Sigmoid colon (tissue), 7 donors: ENCODE measurements around the gene SCML2. TPM values are rescaled to one million over a fixed set of nuclear protein-coding genes. Genes with fewer than 3 reads are reported as not detected.

Source experiments
- DNase-seq: peaks from one replicate; pipeline ENCODE4 v3.0.0-alpha.2; 2019
- H3K27ac ChIP-seq, 4 donors: fragments of 200-600 bp; sonication (generic); one replicate each; pipeline ENCODE4 v1.5.1; 2016 to 2019; ENCODE audit warnings: mild to moderate bottlenecking in 1 of 4
- H3K27me3 ChIP-seq, 3 donors: fragments of 200-600 bp; sonication (generic); one replicate each; pipeline ENCODE4 v1.5.1; 2019; ENCODE audit warnings: mild to moderate bottlenecking in 1 of 3
- H3K36me3 ChIP-seq, 4 donors: fragments of 200-600 bp; sonication (generic); one replicate each; pipeline ENCODE4 v1.5.1; 2016 to 2019
- H3K4me1 ChIP-seq, 4 donors: fragments of 200-600 bp; sonication (generic); one replicate each; pipeline ENCODE4 v1.5.1; 2017 to 2019
- H3K4me3 ChIP-seq, 4 donors: fragments of 200-600 bp; sonication (generic); one replicate each; pipeline ENCODE4 v1.5.1; 2017 to 2019; ENCODE audit warnings: mild to moderate bottlenecking in 2 of 4, moderate library complexity in 1 of 4
- H3K9me3 ChIP-seq, 4 donors: fragments of 200-600 bp in 3 of 4; sonication (generic) in 3 of 4; one replicate each; pipeline versions ENCODE4 v1.5.1 to v1.6.1; 2013 to 2019
- EP300 ChIP-seq, 4 donors: sonication (generic); formaldehyde crosslinking; IDR thresholded peaks; one replicate each; pipeline ENCODE4 v1.6.1; 2017; ENCODE audit warnings: antibody characterized with exemption in 4 of 4
- POLR2A ChIP-seq, 2 donors: fragments of 450-650 bp; IDR thresholded peaks; one replicate each; pipeline ENCODE4 v1.6.1; 2016; ENCODE audit warnings: antibody characterized with exemption in 2 of 2, mild to moderate bottlenecking in 2 of 2, moderate library complexity in 2 of 2
- POLR2AphosphoS5 ChIP-seq, 4 donors: sonication (generic); formaldehyde crosslinking; IDR thresholded peaks; one replicate each; pipeline ENCODE4 v1.6.1; 2017; ENCODE audit warnings: antibody characterized with exemption in 4 of 4
- WGBS, 2 donors: extraction: QIAGEN DNeasy Blood & Tissue Kit; methylation state at CpG; one replicate each; pipeline ENCODE4 v1.1.7; 2013; 5-methylcytosine and 5-hydroxymethylcytosine counted together
- intact Hi-C: fragments of 100-400 bp; cut with DNase I; formaldehyde crosslinking; loops from one replicate; pipeline ENCODE4 v1.15.1; 2023
- polyA plus RNA-seq, 3 donors: library from polyadenylated mRNA; stranded (reverse); fragments of 200-250 nt; gene quantifications; one replicate each; pipeline ENCODE4 v1.2.3, GENCODE V29; 2013
- total RNA-seq, 4 donors: library from RNA; depleted of rRNA; stranded (reverse); fragments of >200 nt; gene quantifications; one replicate each; pipeline ENCODE4 v1.1.0, GENCODE V29; 2016
- TF ChIP-seq, protein P1 (sequence below), 4 experiments: fragments of 450-650 bp in 3 of 4; fragments of 200-600 bp in 1 of 4; IDR thresholded peaks; one replicate each; pipeline ENCODE4 v1.5.1; 2016 to 2019; ENCODE audit warnings: antibody characterized with exemption in 4 of 4, mild to moderate bottlenecking in 3 of 4, moderate library complexity in 2 of 4
- donor health status: healthy with polysubstance abuse.
- donor health status: Bipolar disorder and iron deficiency.
- donor health status: healthy.

SCML2 gene
- total and polyA plus RNA-seq, 7 donors: 0.60 to 5.6 (median 1.9) TPM

DNA sequence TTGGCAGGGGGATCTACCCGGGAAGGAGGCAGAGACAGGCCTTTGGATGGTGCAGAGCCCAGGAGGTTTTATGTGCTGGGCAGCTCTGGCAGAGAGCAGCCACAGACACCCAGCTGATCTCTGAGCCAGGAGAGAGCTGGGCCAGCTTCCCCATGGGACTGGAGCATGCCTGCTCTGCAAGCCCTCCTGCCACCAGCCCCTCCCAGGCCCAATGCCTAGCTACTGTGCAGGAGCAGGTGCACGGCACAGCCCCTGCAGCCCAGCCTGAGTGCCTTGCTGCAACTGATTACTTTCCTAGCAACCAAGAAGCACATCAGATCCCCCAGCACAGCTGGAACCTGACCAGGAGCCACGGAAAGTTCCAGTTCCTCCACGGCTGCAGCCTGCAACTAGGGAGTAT lies 76.0 kb downstream of the SCML2 start:
- Histone ChIP-seq H3K27ac (no peak overlapping the region), H3K4me1 (no peaks in the 10 kb centered on the region), H3K4me3 (no peak overlapping the region), H3K36me3 (no peaks in the 10 kb centered on the region), H3K9me3 (no peaks in the 10 kb centered on the region), H3K27me3 (no peaks in the 10 kb centered on the region)
- TF ChIP-seq EP300 (IDR thresholded peaks at IDR 0.05) (no peak), POLR2AphosphoS5 (IDR thresholded peaks at IDR 0.05) (no peak), POLR2A (IDR thresholded peaks at IDR 0.05) (no peak)
- TF ChIP-seq, protein P1, sequence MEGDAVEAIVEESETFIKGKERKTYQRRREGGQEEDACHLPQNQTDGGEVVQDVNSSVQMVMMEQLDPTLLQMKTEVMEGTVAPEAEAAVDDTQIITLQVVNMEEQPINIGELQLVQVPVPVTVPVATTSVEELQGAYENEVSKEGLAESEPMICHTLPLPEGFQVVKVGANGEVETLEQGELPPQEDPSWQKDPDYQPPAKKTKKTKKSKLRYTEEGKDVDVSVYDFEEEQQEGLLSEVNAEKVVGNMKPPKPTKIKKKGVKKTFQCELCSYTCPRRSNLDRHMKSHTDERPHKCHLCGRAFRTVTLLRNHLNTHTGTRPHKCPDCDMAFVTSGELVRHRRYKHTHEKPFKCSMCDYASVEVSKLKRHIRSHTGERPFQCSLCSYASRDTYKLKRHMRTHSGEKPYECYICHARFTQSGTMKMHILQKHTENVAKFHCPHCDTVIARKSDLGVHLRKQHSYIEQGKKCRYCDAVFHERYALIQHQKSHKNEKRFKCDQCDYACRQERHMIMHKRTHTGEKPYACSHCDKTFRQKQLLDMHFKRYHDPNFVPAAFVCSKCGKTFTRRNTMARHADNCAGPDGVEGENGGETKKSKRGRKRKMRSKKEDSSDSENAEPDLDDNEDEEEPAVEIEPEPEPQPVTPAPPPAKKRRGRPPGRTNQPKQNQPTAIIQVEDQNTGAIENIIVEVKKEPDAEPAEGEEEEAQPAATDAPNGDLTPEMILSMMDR (IDR thresholded peaks at IDR 0.05): no peak
- no peak for DNase-seq
- whole genome bisulfite sequencing, 2 donors: 92 to 93% methylated on average over 4 of the region's 4 CpGs
- intact Hi-C loops: no loop called here

DNA sequence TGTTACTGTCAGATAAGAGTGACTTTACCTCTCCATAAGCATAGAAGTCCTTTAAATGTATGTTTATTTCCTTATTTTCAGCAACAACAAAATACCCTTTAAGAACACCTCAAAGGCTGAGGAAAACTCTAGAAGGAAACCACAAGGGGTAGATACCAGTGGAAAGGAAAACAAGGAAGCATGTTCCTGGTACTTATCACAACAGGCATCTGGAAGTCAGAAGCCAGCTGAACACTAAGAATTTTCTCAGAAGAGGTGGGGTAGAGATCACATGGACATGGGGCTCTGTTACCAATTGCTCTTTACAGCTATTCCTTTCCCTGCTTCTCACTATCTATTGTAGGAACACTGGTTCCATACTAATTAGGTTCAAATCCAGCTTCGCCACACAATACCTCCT lies 82.3 kb downstream of the SCML2 start:
- H3K27me3 ChIP-seq: no peaks in the 10 kb centered on the region
- no peak for DNase-seq
- TF ChIP-seq POLR2A (IDR thresholded peaks at IDR 0.05): no peak
- no peak for TF ChIP-seq POLR2AphosphoS5 (IDR thresholded peaks at IDR 0.05)
- TF ChIP-seq, protein P1 (IDR thresholded peaks at IDR 0.05): no peak
- no peak for TF ChIP-seq EP300 (IDR thresholded peaks at IDR 0.05)
- no peak overlapping the region for H3K4me3 ChIP-seq
- intact Hi-C loops: no loop called here
- WGBS, 2 donors: 100% methylated on average over 1 of the region's 1 CpG
- no peak overlapping the region for H3K27ac ChIP-seq
- H3K4me1 ChIP-seq: no peaks in the 10 kb centered on the region
- H3K36me3 ChIP-seq: no peaks in the 10 kb centered on the region
- H3K9me3 ChIP-seq: no peaks in the 10 kb centered on the region

DNA sequence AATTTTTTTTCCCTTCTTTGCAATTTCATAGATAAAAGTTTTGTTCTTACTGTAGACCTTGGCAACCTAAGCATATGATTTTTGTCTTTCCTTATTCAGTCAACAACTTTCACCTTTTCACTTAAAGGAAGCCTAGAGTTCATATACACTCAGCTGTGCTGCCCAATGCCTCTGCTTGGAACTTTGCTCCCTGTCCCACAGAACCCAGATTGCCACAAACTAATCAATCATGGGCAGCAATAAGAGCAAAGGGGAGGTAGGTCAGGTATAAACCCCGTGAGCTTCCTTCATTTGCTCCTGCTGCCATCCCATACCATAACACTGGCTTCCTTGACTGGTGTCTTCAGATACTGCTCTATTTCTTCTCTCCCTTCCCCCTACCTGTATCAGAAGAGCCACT lies 82.8 kb downstream of the SCML2 start:
- whole genome bisulfite sequencing, 2 donors: 81 to 94% methylated on average over 1 of the region's 1 CpG
- H3K4me1 ChIP-seq: no peaks in the 10 kb centered on the region

DNA sequence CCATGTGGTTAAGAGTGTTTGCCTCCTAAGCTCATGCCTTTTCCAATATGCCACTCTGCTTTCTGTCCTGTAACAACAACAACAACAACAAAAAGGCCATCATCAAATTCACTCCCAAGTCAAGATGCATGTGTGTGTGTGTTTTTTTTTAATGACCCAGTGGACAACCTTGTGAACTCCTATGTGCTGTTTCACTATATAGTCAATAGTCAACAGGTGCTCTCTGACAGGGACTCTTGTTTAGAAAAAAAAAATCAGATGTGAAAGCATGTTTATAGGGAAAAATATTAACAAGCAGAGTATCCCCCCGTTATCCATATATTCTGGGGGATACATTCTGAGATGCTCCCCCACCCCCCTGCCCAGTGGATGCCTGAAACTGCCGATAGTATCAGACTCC lies 83.2 kb downstream of the SCML2 start:
- H3K27me3 ChIP-seq: no peaks in the 10 kb centered on the region
- H3K36me3 ChIP-seq: no peaks in the 10 kb centered on the region
- H3K9me3 ChIP-seq: no peaks in the 10 kb centered on the region
- H3K27ac ChIP-seq: no peak overlapping the region
- DNase-seq: no peak
- WGBS, 2 donors: 83 to 92% methylated on average over 2 of the region's 2 CpGs
- intact Hi-C loops: no loop called here
- no peak overlapping the region for H3K4me3 ChIP-seq
- TF ChIP-seq EP300 (IDR thresholded peaks at IDR 0.05) (no peak), POLR2AphosphoS5 (IDR thresholded peaks at IDR 0.05) (no peak), POLR2A (IDR thresholded peaks at IDR 0.05) (no peak)
- TF ChIP-seq, protein P1 (IDR thresholded peaks at IDR 0.05): no peak
- H3K4me1 ChIP-seq: no peaks in the 10 kb centered on the region

More for the DNA sequence above, 82.8 kb downstream of the SCML2 start:
- no peaks in the 10 kb centered on the region for H3K9me3 ChIP-seq
- H3K36me3 ChIP-seq: no peaks in the 10 kb centered on the region
- intact Hi-C loops: no loop called here
- no peaks in the 10 kb centered on the region for H3K27me3 ChIP-seq
- DNase-seq: no peak
- TF ChIP-seq, protein P1 (IDR thresholded peaks at IDR 0.05): no peak
- TF ChIP-seq POLR2A (IDR thresholded peaks at IDR 0.05): no peak
- TF ChIP-seq EP300 (IDR thresholded peaks at IDR 0.05): no peak
- TF ChIP-seq POLR2AphosphoS5 (IDR thresholded peaks at IDR 0.05): no peak
- H3K27ac ChIP-seq: no peak overlapping the region
- H3K4me3 ChIP-seq: no peak overlapping the region

DNA sequence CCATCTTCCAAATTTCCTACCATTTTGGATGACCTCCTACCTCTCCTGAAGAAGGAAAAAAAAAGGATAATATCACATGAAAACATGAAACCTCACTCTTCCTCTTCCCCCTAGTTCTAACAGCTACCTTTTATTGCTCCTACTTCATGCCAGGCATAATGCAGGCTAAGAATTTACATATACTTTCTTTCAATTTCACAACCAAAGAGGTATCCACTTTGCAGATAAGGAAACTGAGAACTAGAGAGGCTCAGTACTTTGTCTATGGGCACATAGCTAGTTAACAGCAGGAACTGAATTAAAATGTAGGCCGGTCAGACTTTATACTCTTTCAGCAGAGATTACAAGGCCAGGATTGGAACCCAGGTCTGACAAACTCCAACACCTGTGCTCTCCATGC lies 99.4 kb downstream of the SCML2 start:
- Histone ChIP-seq H3K27ac (no peak overlapping the region), H3K4me3 (no peak overlapping the region), H3K4me1 (no peaks in the 10 kb centered on the region), H3K27me3 (no peaks in the 10 kb centered on the region), H3K9me3 (no peaks in the 10 kb centered on the region), H3K36me3 (no peaks in the 10 kb centered on the region)
- intact Hi-C loops: no loop called here
- TF ChIP-seq POLR2A (IDR thresholded peaks at IDR 0.05) (no peak), POLR2AphosphoS5 (IDR thresholded peaks at IDR 0.05) (no peak), EP300 (IDR thresholded peaks at IDR 0.05) (no peak)
- TF ChIP-seq, protein P1 (IDR thresholded peaks at IDR 0.05): no peak
- 91 to 96% methylated on average over 1 of the region's 1 CpG for WGBS, 2 donors
- DNase-seq: no peak
